Uterus (tissue), 4 donors: Measurements from ENCODE around the gene FOXO1. TPM values are rescaled to one million over a fixed set of nuclear protein-coding genes. Genes with fewer than 3 reads are reported as not detected.

Source experiments
- DNase-seq, 2 donors: peaks; one replicate each; pipeline ENCODE4 v3.0.0-alpha.2; 2019 to 2020
- H3K27ac ChIP-seq, 2 donors: fragments of 200-600 bp; sonication (generic); 1 replicate in 1 of 2; 2 replicates in 1 of 2; pipeline ENCODE4 v1.5.1; 2016 to 2018
- H3K27me3 ChIP-seq, 2 donors: fragments of 200-600 bp; sonication (generic); one replicate each; pipeline ENCODE4 v1.5.1; 2018 to 2019; ENCODE audit warnings: control low read depth in 1 of 2
- H3K36me3 ChIP-seq, 2 donors: fragments of 200-600 bp; sonication (generic); one replicate each; pipeline ENCODE4 v1.5.1; 2019; ENCODE audit warnings: control low read depth in 1 of 2
- H3K4me1 ChIP-seq, 2 donors: fragments of 200-600 bp; sonication (generic); one replicate each; pipeline ENCODE4 v1.5.1; 2018 to 2019; ENCODE audit warnings: control low read depth in 1 of 2
- H3K4me3 ChIP-seq, 2 donors: fragments of 200-600 bp; sonication (generic); 1 replicate in 1 of 2; 2 replicates in 1 of 2; pipeline ENCODE4 v1.5.1; 2018 to 2019; ENCODE audit warnings: mild to moderate bottlenecking in 1 of 2
- H3K9me3 ChIP-seq, 2 donors: fragments of 200-600 bp; sonication (generic); one replicate each; pipeline ENCODE4 v1.5.1; 2019; ENCODE audit warnings: control low read depth in 1 of 2
- POLR2A ChIP-seq, 2 donors: fragments of 450-650 bp; IDR thresholded peaks; one replicate each; pipeline ENCODE4 v1.6.1; 2016; ENCODE audit warnings: antibody characterized with exemption in 2 of 2, mild to moderate bottlenecking in 1 of 2, moderate library complexity in 1 of 2
- intact Hi-C: fragments of 100-400 bp; cut with DNase I; formaldehyde crosslinking; loops from one replicate; pipeline ENCODE4 v1.15.1; 2023; ENCODE audit warnings: low total_unique reads
- total RNA-seq, 4 donors: library from RNA; depleted of rRNA in 3 of 4; stranded (reverse); fragments of >200 nt in 3 of 4; gene quantifications; one replicate each; pipeline versions ENCODE4 v1.1.0 to v1.2.4, GENCODE V29; 2014 to 2023
- TF ChIP-seq, protein P1 (sequence below), 4 experiments: fragments of 200-600 bp in 2 of 4; fragments of 450-650 bp in 2 of 4; sonication (generic) in 2 of 4; IDR thresholded peaks; one replicate each; pipeline ENCODE4 v1.5.1; 2016 to 2019; ENCODE audit warnings: antibody characterized with exemption in 4 of 4, mild to moderate bottlenecking in 2 of 4, moderate library complexity in 1 of 4
- donor health status: DM: yes; HTN: yes; CAD: no.

The FOXO1 gene
- total RNA-seq, 4 donors from 2014 or later, result 46.8 to 130 (median 60.9) TPM

DNA sequence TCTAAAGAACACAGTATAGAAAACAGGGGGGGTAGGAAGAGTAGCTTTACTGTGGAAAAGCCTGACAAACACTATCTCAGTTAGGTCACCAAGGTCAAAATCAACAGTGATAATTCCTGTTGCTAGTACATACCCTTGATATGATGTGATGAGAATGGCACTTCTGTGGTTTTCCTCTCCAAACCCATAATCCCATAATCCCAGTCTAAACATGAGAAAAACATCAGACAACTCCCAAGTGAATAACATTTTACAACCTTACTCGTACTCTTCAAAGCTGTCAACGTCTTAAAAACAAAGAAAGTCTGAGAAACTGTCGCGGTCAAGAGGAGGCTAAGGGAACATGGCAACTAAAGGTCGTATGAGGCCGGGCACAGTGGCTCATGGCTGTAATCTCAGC, 137.6 kb downstream of the FOXO1 start:
- intact Hi-C loops, result no loop called here
- H3K4me3 ChIP-seq, result no peak overlapping the region
- no peaks in the 10 kb centered on the region for H3K4me1 ChIP-seq
- no peak for DNase-seq
- H3K36me3 ChIP-seq, result no peaks in the 10 kb centered on the region
- H3K27ac ChIP-seq, result no peak overlapping the region
- no peak for TF ChIP-seq POLR2A (IDR thresholded peaks at IDR 0.05)
- TF ChIP-seq, protein P1, sequence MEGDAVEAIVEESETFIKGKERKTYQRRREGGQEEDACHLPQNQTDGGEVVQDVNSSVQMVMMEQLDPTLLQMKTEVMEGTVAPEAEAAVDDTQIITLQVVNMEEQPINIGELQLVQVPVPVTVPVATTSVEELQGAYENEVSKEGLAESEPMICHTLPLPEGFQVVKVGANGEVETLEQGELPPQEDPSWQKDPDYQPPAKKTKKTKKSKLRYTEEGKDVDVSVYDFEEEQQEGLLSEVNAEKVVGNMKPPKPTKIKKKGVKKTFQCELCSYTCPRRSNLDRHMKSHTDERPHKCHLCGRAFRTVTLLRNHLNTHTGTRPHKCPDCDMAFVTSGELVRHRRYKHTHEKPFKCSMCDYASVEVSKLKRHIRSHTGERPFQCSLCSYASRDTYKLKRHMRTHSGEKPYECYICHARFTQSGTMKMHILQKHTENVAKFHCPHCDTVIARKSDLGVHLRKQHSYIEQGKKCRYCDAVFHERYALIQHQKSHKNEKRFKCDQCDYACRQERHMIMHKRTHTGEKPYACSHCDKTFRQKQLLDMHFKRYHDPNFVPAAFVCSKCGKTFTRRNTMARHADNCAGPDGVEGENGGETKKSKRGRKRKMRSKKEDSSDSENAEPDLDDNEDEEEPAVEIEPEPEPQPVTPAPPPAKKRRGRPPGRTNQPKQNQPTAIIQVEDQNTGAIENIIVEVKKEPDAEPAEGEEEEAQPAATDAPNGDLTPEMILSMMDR (IDR thresholded peaks at IDR 0.05), result no peak
- no peaks in the 10 kb centered on the region for H3K27me3 ChIP-seq
- peaks cover 0 to 14% of the 10 kb centered on the region in 2 donors for H3K9me3 ChIP-seq

DNA sequence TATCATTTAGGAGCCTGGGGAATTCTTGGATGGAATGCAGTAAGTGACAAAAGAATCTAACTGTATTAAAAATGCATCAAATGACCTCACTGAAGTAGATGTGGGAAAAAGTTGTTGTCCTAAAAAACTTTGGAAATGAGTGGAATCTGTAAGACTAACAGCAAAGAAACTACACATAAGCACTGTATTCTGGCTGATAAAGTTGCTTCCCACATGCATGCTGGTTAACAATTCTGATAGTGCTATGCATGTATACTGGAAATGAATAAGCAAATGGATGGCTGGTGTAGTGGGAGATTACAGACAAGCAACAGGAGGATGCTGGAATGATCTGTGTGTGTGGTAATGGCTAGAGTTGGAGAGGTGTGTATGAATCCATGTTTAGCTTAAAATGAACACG, 138.5 kb downstream of the FOXO1 start:
- intact Hi-C loops, result no loop called here
- Histone ChIP-seq H3K9me3 (peaks cover 0 to 14% of the 10 kb centered on the region in 2 donors), H3K36me3 (no peaks in the 10 kb centered on the region), H3K27me3 (no peaks in the 10 kb centered on the region), H3K4me3 (no peak overlapping the region), H3K27ac (no peak overlapping the region), H3K4me1 (no peaks in the 10 kb centered on the region)
- TF ChIP-seq, protein P1 (IDR thresholded peaks at IDR 0.05), result no peak
- no peak for TF ChIP-seq POLR2A (IDR thresholded peaks at IDR 0.05)
- no peak for DNase-seq

DNA sequence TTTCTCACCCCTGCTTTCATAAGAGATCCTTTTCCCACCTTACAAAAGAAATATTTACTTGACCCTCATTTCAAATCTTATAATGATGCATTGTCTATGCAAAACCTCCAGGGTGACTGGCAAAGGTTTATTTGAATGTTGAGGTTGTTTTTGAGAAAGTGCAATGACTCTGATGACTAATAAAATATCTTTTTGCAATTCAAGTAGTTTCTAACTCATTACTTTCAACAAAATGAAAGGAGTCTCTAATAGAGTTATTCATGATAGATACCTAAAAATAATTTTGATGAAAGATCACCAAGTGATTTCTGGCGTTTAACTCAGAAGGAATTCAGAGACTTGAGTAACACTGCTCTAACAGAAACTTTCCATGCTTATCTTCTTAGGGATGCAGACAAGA, 144.2 kb downstream of the FOXO1 start:
- H3K27ac ChIP-seq, result no peak overlapping the region
- TF ChIP-seq POLR2A (IDR thresholded peaks at IDR 0.05), result no peak
- TF ChIP-seq, protein P1 (IDR thresholded peaks at IDR 0.05), result no peak
- no peak overlapping the region for H3K4me3 ChIP-seq
- H3K4me1 ChIP-seq, result no peaks in the 10 kb centered on the region
- no peaks in the 10 kb centered on the region for H3K27me3 ChIP-seq
- H3K36me3 ChIP-seq, result no peaks in the 10 kb centered on the region
- intact Hi-C loops, result no loop called here
- H3K9me3 ChIP-seq, result peaks cover 0 to 2% of the 10 kb centered on the region in 2 donors
- no peak for DNase-seq

DNA sequence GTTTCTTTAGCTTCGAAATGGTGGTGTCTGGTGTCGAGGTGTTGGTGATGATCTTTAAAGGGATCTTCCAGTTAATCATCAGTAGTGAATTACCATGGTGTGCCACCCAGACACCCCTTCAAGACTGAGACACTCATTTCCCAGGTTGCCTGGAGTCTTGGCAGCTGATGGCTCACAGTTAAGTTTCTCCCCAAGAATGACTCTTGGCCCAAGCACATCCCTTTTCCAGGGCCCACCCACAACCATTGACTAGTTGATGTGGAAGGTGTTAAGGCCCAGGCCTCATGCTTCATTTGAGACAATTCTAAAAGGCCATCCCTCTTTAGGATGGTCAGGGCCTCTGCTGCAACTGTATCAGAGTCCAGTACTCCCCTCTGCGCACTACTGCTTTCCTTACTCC, 145.5 kb downstream of the FOXO1 start:
- H3K36me3 ChIP-seq, result no peaks in the 10 kb centered on the region
- DNase-seq, result no peak
- no peaks in the 10 kb centered on the region for H3K9me3 ChIP-seq
- no peaks in the 10 kb centered on the region for H3K27me3 ChIP-seq
- no peak for TF ChIP-seq POLR2A (IDR thresholded peaks at IDR 0.05)
- TF ChIP-seq, protein P1 (IDR thresholded peaks at IDR 0.05), result no peak
- H3K4me3 ChIP-seq, result no peak overlapping the region
- no peak overlapping the region for H3K27ac ChIP-seq
- no peaks in the 10 kb centered on the region for H3K4me1 ChIP-seq
- intact Hi-C loops, result no loop called here

DNA sequence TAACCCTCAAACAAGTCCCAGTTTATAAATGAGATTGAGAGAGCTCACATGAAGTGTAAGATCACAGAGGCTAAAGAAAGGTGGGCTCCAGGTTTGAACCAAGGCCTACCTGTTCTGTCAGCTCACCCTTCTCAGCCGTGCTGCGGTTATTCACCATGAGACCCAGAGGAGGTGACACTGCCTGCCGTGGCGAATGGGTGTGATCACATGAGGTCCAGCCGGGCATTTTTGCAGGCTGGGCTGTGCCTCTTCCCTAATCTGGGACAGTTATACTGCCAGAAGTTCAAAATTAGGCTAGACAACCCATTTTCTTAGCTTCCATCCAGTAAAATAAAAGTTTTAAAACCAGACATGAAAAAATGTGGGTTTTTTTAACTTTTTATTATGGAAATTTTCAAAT, 146.8 kb downstream of the FOXO1 start:
- no peaks in the 10 kb centered on the region for H3K27me3 ChIP-seq
- TF ChIP-seq POLR2A (IDR thresholded peaks at IDR 0.05), result no peak
- TF ChIP-seq, protein P1 (IDR thresholded peaks at IDR 0.05), result no peak
- intact Hi-C loops, result no loop called here
- no peak overlapping the region for H3K27ac ChIP-seq
- H3K9me3 ChIP-seq, result no peaks in the 10 kb centered on the region
- H3K4me3 ChIP-seq, result no peak overlapping the region
- no peaks in the 10 kb centered on the region for H3K4me1 ChIP-seq
- no peaks in the 10 kb centered on the region for H3K36me3 ChIP-seq
- no peak for DNase-seq
